DMS114 treated with DMSO at 0.1 percent for 48 hours (cell line): ENCODE data around the gene IFIH1.

Experiments used
- DNase-seq: peaks from one replicate; lab custom pipeline; 2025; ENCODE audit not compliant: unreplicated experiment; lab: John Stamatoyannopoulos, UW

IFIH1 gene

DNA sequence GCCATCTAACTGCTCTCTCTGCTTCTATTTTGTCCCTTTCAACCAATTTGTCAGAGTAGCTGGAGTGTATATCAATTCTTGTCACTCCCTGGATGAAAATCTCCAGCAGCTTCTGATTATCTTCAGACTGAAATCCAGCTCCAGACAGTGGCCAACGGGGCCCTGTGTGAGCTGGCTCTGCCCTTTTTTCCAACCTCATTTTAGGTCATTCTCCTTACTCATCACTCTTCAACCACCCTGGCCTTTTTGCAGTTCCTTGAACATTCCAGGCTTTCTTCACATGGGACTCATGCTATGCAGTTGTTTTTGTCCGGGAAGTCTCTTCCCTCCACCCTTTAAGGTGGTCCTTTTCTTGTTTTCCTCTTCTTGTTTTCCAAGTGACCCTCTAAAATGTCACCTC lies 59.8 kb downstream of the IFIH1 start:
- no peak for DNase-seq

DNA sequence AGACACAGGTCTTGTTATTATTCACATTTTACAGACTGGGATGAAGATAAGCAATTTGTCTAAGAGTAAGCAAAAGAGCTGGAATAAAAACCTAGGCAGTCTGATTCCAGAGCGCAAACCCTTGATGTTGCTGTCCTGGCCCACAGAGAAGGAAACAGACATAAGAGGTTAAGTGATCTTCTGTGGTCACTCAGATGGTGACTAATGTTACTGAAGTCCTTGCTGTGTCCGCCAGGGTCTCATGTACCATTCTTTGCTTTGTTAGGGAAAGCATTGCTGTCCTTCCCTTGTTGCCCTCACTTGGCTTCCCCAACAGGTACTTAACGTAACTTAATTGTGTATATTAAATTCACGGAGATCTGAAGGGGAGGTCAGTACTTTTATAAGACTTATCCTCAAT lies 60.3 kb downstream of the IFIH1 start:
- no peak for DNase-seq

DNA sequence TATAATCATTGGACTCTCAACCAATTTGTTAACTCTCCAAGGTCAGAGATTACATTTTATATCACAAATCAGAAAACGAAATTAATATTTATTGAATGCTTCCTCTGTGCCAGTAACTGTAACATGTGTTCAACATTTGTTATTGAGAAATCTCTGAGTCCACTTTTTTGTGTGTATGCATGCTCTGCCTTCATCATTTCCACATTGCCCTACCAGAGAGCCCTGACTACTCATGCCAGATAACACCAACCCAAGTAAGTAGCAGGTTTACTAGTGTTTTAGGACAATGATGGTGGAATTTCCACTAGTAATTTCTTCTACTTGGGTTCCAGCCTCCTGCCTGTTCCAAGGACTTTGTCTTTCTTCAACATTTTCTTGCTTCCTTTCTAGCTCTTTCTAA lies 61.1 kb downstream of the IFIH1 start:
- DNase-seq = no peak

DNA sequence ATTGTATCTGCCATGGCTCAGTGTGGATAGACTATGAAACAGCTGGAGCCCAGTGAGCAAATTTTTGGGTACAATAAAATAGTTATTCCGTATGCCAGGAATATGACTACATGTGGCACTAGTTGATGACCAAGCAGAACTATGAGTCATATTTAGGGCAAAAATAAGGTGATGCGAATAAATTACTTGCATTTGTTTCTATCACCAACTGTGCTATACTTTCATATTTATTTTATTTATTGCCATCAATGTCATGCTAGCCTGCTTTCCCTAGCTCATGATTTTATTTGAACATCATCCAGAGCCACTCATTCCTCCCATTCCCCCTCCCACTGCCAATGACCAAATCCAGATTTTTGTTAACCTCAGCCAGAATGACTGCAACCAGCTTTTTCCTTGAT lies 61.9 kb downstream of the IFIH1 start:
- no peak for DNase-seq

DNA sequence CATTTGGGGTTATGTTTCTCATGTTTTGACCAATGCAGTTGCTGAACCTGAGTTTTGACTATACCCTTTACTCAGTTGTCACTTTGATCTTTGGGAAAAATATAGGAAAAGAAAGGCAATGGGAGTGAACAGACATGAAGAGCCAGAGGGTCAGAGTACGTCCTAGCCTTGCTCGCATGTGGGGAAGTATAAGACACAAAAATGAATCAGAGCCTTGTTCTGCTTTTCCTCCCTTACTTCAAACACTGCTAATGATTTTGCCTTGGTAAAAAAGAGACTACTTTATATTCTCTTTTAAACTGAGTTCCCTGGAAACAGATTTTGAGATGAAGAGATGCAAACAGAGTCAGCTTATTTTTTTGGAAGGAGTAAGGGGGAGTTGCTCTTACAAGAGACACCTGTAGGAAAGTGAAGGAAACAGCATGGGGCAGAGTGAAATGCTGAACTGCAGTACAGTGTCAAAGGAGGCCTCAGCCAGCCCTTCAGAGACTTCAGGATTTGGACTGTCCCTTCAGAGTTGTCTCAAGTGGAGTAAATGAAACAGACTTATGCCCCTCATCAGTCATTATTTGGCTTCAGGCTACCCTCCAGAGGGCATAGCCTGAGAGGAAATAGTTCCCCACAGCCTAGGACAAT lies 64.1 kb downstream of the IFIH1 start:
- DNase-seq = no peak

DNA sequence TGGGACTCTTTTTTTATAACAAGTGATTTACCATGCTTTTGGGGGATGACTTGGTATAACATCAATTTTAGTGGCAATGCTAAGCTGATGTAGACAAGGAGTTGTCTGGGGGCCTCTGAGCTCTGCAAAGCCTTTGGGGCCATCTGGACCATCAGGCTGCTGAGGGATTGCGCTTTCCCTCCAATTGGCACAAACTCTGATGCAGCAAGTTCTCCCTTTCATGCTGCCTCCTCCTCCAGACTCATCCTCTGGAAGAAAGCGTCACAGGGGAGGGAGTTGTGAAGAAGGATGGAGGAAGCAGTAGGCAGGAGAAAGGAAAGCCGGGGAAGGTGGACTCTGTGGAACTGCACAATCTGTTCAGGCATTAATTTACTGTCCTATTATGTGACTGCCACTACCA lies 65.0 kb downstream of the IFIH1 start:
- DNase-seq = no peak

DNA sequence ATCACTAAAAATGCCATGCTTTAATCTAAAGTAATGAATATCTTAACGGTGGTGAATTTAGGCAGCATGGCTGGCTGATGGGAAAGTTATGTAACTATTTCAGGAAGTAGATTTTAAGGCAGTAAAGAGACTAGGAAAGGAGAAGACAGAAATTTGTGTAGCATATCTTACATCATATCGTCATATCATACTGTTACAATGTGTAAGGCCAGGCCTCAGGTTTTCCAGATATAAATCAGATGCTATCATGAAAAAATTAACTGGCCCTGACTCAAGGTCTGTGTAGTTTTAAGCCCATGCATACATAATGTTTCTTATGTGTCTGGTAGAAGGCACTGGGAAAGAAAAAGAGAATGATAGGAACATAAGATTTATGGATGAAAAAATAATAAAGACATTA lies 66.3 kb downstream of the IFIH1 start:
- DNase-seq = no peak

DNA sequence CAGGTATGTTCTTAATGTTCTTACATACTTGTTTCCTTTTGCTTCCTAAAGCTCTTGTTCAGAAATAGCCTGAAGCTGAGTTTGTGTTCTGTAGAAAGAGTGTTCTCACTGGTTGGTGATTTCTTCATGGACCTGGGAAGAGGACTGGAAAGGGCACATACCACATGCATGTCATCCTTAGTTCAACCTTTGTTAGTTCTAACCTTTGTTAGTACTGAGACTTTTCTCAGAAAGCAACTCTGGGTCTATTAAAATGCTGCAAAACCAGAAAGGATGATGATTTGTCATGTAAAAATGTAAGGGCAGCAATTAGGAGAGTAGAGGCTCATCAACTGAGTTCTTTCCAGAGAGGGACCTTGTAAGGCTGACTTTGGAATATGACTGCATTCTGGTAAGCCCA lies 72.7 kb downstream of the IFIH1 start:
- DNase-seq = no peak

DNA sequence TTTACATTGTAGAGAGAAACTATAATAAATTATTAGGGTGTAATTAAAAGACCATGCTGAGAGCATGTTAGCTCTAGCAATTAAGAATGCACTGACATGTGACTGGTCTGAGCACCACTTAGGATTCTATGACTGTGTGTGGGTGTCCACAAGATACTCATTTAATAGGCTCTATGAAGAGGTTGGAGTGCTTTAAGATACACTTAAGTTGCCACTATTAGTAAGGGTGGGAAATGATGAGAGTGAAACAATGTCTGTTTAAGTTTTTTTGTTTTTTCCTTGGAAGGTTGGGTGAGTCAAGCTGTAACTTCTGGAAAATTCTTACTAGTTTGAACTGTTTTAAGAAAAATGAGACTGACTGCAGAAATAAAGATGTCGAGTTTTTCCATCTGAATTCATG lies 73.4 kb downstream of the IFIH1 start:
- DNase-seq = no peak

DNA sequence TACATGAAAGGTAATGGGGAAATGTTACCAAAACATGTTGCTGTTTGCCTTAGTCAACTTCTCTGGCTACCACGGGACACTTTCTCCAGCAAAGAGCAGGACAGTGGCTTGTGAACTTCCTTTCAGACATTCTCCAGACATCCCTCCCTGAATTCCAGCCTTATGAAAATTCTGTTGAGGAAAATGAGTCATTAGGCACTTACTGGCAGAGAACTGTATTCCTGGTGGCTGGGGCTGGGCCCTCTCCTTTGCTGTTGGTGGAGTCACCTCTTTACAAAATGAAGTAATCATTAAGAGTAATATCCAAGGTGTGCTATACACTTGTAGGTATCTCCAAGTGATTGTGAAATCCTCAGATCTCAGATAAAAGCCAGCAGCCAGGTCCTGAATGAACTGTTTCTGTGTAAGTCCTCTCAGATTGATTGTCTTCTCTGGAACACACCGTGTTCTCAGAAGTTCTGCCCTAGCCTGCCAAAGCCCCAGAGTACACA lies 73.9 kb downstream of the IFIH1 start:
- no peak for DNase-seq

DNA sequence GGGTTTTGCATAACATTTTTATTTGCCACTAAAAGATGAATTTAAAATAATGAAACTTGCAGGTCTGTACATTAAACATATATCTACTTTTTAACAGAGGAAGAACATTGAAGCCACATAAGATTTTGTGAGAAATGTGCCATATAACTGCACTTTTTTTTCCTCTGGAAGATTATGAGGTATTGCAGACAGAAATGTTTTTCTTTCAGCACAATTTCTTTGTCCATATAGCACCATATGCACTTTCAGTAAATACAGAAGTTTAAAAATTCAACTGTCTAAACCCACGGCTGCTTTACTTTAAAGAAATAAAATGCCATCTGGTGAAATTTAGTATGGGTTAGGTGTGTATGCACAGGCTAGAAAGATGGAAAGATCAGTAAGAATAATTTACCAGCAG lies 74.8 kb downstream of the IFIH1 start:
- no peak for DNase-seq

DNA sequence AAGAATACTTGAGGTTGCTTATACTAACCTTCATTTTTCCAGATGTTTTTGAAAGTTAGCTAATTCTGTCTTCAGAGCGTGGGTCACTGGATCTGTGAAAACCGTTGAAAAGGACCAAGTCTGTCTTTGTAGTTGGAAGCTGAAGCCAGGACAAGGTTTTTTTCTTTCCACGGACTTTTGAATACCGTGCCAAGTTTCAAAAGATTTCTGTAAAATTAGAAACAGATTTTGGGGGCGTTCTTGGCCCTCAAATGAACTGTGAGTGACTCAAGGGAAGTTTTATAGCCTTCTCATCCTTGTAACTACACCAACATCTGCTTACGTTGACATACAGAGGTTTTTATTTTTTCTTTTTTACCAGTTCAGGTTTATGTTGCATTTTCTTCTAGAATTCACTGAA lies 75.2 kb downstream of the IFIH1 start, which contains the start of gene FAP:
Gene FAP, minus strand, starts transcription at position 152 of the 400 bp plus-strand sequence. Its CDS starts 118 bp downstream, at position 34.
- no peak for DNase-seq

DNA sequence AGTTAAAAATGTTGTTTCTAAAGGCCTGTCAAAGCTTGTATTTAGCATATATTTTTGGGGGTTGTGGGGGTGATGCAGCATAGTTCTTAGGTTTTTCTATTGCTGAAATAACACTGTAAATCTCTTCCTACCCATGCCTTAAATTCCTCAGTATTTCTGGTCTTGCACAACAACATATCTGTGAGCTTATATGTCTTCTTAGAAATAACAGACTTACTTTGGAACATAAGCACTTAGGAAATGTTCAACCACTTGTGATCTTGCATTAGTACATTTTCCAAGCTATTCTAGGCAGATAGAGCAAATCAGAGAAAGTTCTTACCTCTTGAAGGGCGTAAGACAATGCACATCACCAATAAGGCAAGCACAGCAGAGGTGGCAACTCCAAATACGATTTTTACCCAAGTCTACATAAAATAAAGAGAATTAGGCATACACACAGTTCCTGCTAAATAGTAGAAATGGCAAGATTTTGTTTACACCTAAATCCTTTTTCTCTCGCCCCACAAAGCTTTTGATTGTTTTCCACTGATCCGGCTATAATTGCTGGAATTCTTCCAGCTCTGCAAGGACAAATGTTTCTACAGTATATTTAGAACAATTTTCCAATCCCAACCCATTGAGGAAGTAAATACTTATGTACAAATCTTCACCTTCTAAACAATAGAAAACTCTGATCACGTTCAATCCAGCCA lies 75.8 kb downstream of the IFIH1 start:
- DNase-seq = no peak

DNA sequence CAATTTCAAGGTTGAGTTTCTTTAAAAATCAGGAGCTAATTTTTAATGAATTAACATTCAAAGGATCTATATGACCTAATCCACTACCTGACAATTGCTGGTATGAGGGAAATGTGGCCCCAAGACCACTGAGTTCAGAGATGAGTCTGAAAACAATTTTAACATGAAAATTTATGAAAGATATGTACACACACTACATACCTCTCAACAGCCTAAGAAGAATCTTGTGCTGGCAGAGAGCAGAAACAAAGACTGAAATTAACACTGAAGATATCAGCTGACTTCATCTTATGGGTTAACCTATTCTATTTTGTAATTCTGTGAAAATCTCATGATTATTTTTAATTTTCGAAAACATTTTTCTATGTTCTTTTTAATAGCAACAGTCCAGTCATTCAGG lies 76.9 kb downstream of the IFIH1 start:
- no peak for DNase-seq

DNA sequence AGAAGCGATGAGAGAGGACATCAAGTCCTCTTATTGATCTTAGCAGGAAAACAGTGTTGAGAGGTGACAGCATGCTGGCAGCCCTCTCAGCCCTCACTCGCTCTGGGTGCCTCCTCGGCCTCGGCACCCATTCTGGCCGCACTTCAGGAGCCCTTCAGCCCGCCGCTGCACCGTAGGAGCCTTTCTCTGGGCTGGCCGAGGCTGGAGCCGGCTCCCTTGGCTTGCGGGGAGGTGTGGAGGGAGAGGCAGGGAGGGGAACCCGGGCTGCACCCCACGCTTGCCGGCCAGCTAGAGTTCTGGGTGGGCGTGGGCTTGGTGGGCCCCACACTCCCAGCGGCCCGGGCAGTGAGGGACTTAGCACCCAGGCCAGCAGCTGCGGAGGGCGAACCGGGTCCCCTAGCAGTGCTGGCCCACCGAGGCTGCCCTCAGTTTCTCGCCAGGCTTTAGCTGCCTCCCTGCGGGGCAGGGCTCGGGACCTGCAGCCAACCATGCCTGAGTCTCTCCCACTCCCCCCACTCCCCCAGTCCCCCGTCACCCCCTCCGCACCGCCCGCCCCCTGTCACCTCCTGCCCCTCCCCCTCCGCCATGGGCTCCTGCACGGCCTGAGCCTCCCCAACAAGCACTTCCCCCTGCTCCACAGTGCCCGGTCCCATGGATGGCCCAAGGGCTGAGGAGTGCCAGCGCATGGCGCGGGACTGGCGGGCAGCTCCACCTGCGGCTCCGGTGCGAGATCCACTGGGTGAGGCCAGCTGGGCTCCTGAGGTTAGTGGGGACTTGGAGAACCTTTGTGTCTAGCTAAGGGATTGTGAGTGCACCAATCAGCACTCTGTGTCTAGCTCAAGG lies 83.6 kb downstream of the IFIH1 start:
- no peak for DNase-seq

DNA sequence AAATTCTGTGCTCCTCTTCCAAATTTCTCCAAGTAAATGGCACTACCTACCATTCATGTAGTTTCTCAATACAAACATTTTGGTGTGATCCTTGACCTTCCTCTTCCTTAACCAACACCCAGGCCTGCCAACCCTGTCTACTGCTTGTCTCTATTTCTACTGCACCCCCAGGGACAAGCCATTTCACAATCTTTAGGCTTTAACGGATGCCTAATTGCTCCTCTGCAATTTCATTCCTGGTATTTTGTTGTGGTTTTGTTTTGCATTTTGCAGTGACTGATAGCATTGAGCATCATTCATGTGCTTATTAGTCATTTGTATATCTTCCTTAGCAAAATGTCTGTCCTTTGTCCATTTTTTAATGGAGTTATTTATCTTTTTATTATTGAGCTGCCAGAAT lies 85.3 kb downstream of the IFIH1 start:
- DNase-seq = no peak

DNA sequence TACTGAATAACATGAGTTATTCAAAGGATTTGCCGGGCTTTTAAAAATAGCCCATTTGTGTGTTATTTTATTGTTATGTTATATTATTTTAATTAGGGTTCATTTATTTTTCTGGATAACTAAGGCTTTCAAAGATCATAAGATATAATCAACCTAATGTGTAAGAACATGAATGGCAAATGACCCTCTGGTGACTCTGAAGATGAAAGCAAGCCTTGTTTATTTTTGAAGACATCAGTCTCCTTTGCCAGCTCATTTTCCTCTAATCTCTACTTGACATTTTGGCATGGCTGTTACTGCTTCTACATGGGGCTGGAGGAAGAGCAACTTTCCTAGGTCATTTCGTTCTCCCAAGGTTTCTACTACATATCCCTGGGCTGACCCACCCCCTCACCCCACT lies 85.8 kb downstream of the IFIH1 start:
- no peak for DNase-seq

DNA sequence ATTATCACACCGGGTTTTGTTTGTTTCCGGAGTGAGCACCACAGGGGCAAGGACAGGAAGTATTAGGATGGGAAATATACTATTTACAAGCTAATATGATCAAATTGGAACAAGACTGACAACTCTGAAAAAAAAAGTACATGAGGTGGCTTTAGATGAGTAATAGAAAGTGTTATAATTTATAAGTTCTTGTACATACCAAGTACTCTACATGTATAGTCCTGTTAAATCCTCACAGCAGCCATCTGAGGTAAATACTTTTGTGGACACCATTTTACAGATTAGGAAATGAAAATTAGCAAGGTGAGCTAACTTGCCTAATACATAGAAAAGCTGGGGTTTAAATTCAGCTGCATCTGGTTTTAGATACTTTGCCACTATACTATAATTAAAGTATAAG lies 86.5 kb downstream of the IFIH1 start:
- DNase-seq = no peak

DNA sequence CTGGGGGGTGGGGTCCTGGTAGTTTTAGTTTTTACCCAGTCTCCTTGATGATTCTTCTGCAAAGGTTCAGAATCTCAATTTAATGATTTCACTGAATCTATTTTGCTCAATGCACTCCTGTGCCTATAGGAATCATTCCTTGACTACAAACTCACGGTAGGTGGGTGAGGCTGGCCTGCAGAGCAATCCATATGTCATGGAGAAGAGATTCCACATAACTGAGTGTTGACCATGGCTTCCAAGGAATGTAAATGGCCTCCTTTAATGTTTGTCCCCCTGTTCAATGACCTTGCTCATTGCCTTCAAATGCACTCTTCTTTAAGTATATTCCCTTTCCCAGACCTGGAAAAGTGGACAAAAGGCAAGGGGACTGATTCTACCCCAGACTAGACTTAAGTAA lies 87.7 kb downstream of the IFIH1 start:
- no peak for DNase-seq

DNA sequence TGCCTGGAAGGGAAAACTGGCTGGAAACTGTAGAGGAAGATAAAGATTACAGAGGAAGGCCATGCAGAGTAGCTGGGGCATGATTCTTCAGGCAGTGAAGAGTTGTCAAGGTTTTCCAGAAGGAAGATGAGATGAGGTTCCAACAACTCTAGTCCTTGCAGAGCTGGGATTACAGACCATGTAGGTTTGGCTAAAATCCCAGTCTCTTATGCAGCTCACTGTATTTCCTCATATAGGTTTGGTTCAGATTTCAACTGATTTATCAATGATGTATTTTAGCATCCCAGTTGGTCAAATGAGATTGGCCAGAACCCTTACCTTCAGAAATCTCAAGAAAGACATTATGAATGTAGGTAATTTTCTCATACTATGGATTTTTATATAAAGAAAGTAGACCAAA lies 91.6 kb downstream of the IFIH1 start:
- no peak for DNase-seq

DNA sequence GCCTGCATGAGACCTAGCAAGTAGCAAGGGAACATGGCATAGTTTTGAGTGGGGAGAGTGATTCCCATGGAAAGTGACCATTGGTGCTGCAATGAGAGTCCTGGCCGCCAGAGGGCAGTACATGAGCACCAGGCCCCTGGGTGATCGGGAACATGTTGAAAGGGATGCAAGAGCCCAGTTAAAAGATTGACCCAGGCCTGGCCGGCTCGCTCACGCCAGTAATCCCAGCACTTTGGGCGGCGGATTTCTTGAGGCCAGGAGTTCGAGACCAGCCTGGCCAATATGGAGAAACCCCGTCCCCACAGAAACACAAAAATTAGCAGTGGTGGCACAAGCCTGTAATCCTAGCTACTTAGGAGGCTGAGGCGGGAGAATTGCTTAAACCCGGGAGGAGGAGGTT lies 97.4 kb downstream of the IFIH1 start:
- DNase-seq = no peak

DNA sequence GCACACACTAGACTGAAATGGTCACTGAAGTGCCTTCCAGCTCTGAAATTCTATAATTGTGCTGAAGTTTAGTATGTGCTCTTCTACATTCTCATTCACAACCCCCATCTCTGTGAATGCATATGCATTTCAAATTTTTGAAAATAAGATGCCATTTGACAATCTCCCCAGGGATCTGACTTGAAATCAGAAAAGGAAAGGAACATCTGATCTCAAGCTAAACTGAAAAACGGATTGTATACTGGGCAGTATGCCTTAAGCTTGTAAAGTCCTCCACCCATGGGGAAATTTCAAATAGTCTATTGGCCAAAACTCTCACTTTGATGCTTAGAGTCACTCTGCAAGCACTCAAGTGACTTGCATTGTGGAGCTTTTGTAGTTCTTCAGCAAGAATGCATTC lies 98.1 kb downstream of the IFIH1 start:
- DNase-seq = no peak
